Measurements from ENCODE around the gene ID2. TPM values are rescaled to one million over a fixed set of nuclear protein-coding genes. Genes with fewer than 3 reads are reported as not detected.

Gene ID2
- total RNA-seq, 2 experiments from 2014 or later, result 171 to 213 TPM

GRCh38 chr2:8661235-8661634 is 20.6 kb upstream of the ID2 start:
- peaks cover 5% of the 10 kb centered on the region for H3K27me3 Mint-ChIP-seq
- ChIA-PET POLR2A (interaction anchor here (0.5 to 0.7 kb wide), 2 partner anchors 20 to 31 kb away, joined by 3 to 4 read pairs; no protein-coding TSS in a partner anchor), CTCF (no interaction called here)
- peaks cover 38% of the 10 kb centered on the region for H3K4me1 Mint-ChIP-seq
- DNase-seq, result no peak
- H3K36me3 Mint-ChIP-seq (ENCODE audit: low read depth), result no peaks in the 10 kb centered on the region
- H3K9me3 Mint-ChIP-seq (ENCODE audit: low read depth), result no peaks in the 10 kb centered on the region
- no peak for ATAC-seq
- intact Hi-C loops (cut with DNase I, micrococcal nuclease), result no loop called here
- no peak overlapping the region for H3K27ac Mint-ChIP-seq
- no peak overlapping the region for H3K4me3 Mint-ChIP-seq

GRCh38 chr2:8661736-8662135 is 20.1 kb upstream of the ID2 start:
- CTCF ChIA-PET, result no interaction called here
- POLR2A ChIA-PET, result interaction anchor here (0.5 to 0.7 kb wide), 2 partner anchors 19 to 30 kb away, joined by 3 to 4 read pairs; no protein-coding TSS in a partner anchor
- H3K4me1 Mint-ChIP-seq, result peaks cover 36% of the 10 kb centered on the region
- H3K9me3 Mint-ChIP-seq (ENCODE audit: low read depth), result no peaks in the 10 kb centered on the region
- peaks cover 5% of the 10 kb centered on the region for H3K27me3 Mint-ChIP-seq
- no peak overlapping the region for H3K27ac Mint-ChIP-seq
- no peaks in the 10 kb centered on the region for H3K36me3 Mint-ChIP-seq (ENCODE audit: low read depth)
- intact Hi-C loops (cut with DNase I, micrococcal nuclease), result no loop called here
- H3K4me3 Mint-ChIP-seq, result no peak overlapping the region
- DNase-seq (no peak), ATAC-seq (no peak)

DNA sequence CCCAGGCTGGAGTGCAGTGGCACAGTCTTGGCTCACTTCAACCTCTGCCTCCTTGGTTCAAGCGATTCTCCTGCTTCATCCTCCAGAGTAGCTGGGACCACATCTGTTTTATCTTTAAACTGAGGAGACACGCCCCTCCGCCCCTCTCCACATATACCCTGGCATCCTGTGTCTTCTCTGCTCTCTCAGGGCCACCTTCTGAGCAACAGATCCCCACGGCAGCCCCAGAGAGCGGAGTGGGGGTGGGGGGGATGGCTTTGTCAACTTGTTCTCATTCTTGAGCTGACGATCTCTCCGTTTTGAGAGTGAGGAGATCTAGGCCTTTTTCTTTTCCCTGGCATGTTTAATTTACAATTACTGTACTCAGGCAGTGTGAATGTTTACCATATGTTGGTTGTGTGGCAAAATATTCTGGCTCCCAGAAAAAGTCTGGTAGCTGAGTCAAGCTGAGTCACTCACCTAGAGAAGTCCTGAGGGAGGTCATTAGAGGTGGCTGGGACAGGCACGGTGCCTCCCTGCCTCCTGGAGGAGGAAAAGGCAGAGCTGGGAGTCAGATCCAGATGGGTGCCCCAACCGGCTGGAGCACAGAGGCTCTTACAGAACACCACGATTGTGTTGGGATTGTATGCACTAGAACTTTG is 19.5 kb upstream of the ID2 start:
- DNase-seq, result no peak
- ChIA-PET CTCF (no interaction called here), POLR2A (no interaction called here)
- intact Hi-C loops (cut with DNase I, micrococcal nuclease), result no loop called here
- H3K27ac Mint-ChIP-seq, result no peak overlapping the region
- H3K4me1 Mint-ChIP-seq, result peaks cover 30% of the 10 kb centered on the region
- H3K36me3 Mint-ChIP-seq (ENCODE audit: low read depth), result no peaks in the 10 kb centered on the region
- ATAC-seq, result no peak
- no peak overlapping the region for H3K4me3 Mint-ChIP-seq
- peaks cover 5% of the 10 kb centered on the region for H3K27me3 Mint-ChIP-seq
- no peaks in the 10 kb centered on the region for H3K9me3 Mint-ChIP-seq (ENCODE audit: low read depth)

- Mint-ChIP-seq H3K9me3 (ENCODE audit: low read depth) (no peaks in the 10 kb centered on the region), H3K4me1 (peaks cover 25% of the 10 kb centered on the region), H3K36me3 (ENCODE audit: low read depth) (no peaks in the 10 kb centered on the region), H3K4me3 (no peak overlapping the region), H3K27ac (no peak overlapping the region), H3K27me3 (peaks cover 2% of the 10 kb centered on the region)
- intact Hi-C loops (cut with DNase I, micrococcal nuclease), result no loop called here
- ChIA-PET POLR2A (no interaction called here), CTCF (no interaction called here)
- DNase-seq (no peak), ATAC-seq (no peak)
These were observed 17.9 kb upstream of the ID2 start for GRCh38 chr2:8663997-8664396.

DNA sequence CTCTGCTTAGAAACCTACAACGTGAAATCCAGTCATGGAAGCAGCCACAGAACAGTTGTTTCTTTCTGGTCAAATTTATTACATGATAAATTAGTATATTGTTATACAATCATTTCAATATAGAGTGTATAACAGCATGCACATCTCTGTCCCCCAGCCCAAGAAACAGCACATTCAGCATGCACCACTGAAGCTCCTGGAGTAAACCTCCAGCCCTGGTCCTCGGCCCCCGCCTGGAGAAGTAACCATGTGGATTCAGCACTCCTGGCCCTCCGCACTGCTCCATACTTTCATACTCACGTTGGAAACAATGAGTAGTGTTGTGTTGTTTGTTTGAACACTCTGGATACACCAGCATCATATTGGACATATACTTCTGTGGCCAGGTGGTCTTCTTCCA is 15.3 kb upstream of the ID2 start:
- no peak overlapping the region for H3K4me3 Mint-ChIP-seq
- ChIA-PET CTCF (no interaction called here), POLR2A (no interaction called here)

DNA sequence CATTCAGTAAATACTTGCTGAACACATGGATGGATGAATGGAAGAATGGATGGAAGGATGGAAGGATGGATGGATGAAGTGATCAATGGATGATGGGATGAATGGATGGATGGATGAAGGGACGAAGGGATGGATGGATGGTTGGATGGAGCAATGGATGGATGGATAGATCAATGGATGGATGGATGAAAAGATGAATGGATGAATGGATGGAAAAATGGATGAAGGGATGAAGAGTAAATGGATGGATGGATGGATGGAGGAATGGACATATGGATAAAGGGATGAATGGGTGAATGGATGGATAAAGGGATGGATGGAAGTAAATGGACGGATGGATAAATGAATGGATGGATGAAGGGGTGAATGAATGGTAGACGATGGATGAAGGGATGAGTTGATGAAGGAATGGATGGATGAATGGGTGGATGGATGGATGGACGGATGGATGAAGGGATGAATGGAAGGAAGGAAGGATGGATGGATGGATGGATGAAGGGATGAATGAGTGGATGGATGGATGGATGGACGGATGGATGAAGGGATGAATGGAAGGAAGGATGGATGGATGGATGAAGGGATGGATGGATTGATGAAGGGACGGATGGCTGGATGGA is 13.9 kb upstream of the ID2 start:
- Mint-ChIP-seq H3K4me3 (no peak overlapping the region), H3K36me3 (ENCODE audit: low read depth) (no peaks in the 10 kb centered on the region), H3K4me1 (peaks cover 16% of the 10 kb centered on the region), H3K27me3 (peaks cover 2% of the 10 kb centered on the region), H3K27ac (no peak overlapping the region), H3K9me3 (ENCODE audit: low read depth) (peaks cover under 1% of the 10 kb centered on the region)
- ChIA-PET POLR2A (no interaction called here), CTCF (no interaction called here)
- ATAC-seq (no peak), DNase-seq (no peak)
- intact Hi-C loops (cut with DNase I, micrococcal nuclease), result no loop called here

More for the DNA sequence above, 15.3 kb upstream of the ID2 start:
- Mint-ChIP-seq H3K9me3 (ENCODE audit: low read depth) (no peaks in the 10 kb centered on the region), H3K36me3 (ENCODE audit: low read depth) (no peaks in the 10 kb centered on the region), H3K27me3 (peaks cover 2% of the 10 kb centered on the region), H3K27ac (no peak overlapping the region), H3K4me1 (peaks cover 25% of the 10 kb centered on the region)
- intact Hi-C loops (cut with DNase I, micrococcal nuclease), result no loop called here
- no peak for ATAC-seq
- DNase-seq, result no peak

DNA sequence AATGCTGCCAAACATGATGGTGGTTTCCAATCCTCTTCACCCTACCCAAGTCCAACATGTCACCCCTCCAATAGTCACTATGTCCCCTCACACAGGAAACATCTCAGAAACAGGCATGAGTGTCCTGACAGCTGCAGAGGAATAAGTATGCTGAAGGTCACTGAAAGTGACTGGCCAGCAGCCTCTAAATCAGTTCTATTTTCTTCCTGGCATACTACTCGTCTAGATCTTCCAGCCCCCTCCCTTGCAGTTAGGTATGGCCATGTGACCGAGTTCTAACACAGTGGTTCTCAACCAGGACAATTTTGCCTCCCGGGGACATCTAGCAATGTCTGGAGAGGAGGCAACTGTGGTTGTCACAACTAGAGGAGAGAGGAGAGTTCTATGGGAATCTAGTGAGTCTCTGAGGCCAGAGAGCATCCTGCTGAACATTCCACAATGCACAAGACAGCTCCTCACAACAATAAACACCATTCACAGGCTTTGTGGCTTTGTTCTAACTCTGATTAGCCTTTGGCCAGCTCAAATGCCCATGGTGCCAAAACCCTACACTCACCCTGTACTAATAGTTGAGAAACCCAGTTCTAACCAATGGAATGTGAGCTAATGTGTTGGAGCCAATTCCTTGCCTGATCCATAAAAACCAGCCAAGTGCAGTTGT is 12.6 kb upstream of the ID2 start:
- intact Hi-C loops (cut with DNase I, micrococcal nuclease), result no loop called here
- no peak for ATAC-seq
- ChIA-PET CTCF (interaction anchor here (0.6 to 1.3 kb wide), 3 partner anchors 9 to 27 kb away, joined by 3 to 4 read pairs (median 4); no protein-coding TSS in a partner anchor), POLR2A (interaction anchor here (0.6 kb wide), 1 partner anchor 31 kb away, joined by 3 read pairs; no protein-coding TSS in a partner anchor)
- Mint-ChIP-seq H3K9me3 (ENCODE audit: low read depth) (peaks cover 12% of the 10 kb centered on the region), H3K27me3 (peaks cover 8% of the 10 kb centered on the region), H3K4me3 (no peak overlapping the region), H3K4me1 (peaks cover 7% of the 10 kb centered on the region), H3K27ac (no peak overlapping the region), H3K36me3 (ENCODE audit: low read depth) (peaks cover 4% of the 10 kb centered on the region)
- no peak for DNase-seq

GRCh38 chr2:8670580-8670979 is 11.3 kb upstream of the ID2 start:
- CTCF ChIA-PET, result interaction anchor here (1.3 kb wide), 1 partner anchor 11 kb away, joined by 4 read pairs; no protein-coding TSS in a partner anchor
- H3K9me3 Mint-ChIP-seq (ENCODE audit: low read depth), result peaks cover 21% of the 10 kb centered on the region
- DNase-seq (no peak), ATAC-seq (no peak)
- peaks cover 9% of the 10 kb centered on the region for H3K36me3 Mint-ChIP-seq (ENCODE audit: low read depth)
- POLR2A ChIA-PET, result no interaction called here
- no peaks in the 10 kb centered on the region for H3K4me1 Mint-ChIP-seq
- H3K27ac Mint-ChIP-seq, result no peak overlapping the region
- H3K4me3 Mint-ChIP-seq, result no peak overlapping the region
- peaks cover 18% of the 10 kb centered on the region for H3K27me3 Mint-ChIP-seq
- intact Hi-C loops (cut with DNase I, micrococcal nuclease), result no loop called here

DNA sequence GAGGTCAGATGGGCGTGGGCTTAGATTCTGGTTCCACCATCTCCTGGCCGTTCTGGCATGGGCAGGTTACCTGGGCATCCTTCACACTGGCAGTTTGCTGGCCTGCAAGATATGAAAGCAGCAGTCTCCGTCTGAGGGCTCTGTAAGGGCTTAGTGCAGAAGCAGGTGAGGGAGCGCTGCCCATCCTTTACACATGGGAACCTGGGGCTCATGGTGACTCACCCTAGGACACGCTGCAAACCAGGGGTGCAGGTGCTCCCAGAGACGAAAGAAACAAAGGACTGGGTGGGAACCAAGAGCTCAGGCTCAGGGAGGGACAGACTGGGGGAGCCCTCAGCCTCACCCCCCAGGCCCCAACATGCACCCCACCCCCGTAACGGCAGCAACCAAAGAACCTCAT is 10.7 kb upstream of the ID2 start:
- DNase-seq, result no peak
- Mint-ChIP-seq H3K27me3 (peaks cover 24% of the 10 kb centered on the region), H3K27ac (no peak overlapping the region), H3K4me1 (no peaks in the 10 kb centered on the region), H3K9me3 (ENCODE audit: low read depth) (peaks cover 24% of the 10 kb centered on the region), H3K36me3 (ENCODE audit: low read depth) (peaks cover 13% of the 10 kb centered on the region), H3K4me3 (no peak overlapping the region)
- ChIA-PET POLR2A (no interaction called here), CTCF (interaction anchor here (0.6 kb wide), 1 partner anchor 19 kb away, joined by 4 read pairs; no protein-coding TSS in a partner anchor)
- intact Hi-C loops (cut with DNase I, micrococcal nuclease), result no loop called here
- no peak for ATAC-seq

GRCh38 chr2:8671802-8672201 is 10.1 kb upstream of the ID2 start:
- no peak overlapping the region for H3K4me3 Mint-ChIP-seq

DNA sequence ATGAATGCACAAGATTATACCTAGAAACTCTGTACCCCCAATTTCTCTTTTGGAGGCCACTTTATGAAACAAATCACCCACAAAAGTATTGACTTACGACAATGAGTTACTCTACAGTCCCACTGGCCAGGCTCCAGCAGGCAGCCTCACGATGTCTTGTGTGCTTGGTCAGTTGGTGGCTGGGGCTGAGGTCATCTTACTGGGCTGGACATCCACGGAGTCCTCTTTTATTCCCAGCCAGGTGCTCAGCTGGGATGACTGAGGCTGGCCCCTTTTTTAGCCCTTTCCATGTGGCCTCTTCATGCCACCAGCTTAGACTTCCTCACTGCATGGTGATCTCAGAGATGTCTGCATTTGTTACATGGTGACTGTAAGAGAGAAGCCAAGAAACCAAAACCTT is 8.9 kb upstream of the ID2 start:
- Mint-ChIP-seq H3K36me3 (ENCODE audit: low read depth) (peaks cover 13% of the 10 kb centered on the region), H3K4me1 (peaks cover 8% of the 10 kb centered on the region), H3K4me3 (no peak overlapping the region), H3K27me3 (peaks cover 34% of the 10 kb centered on the region), H3K27ac (no peak overlapping the region), H3K9me3 (ENCODE audit: low read depth) (peaks cover 24% of the 10 kb centered on the region)
- ATAC-seq, result no peak
- DNase-seq, result no peak
- intact Hi-C loops (cut with DNase I, micrococcal nuclease), result no loop called here
- ChIA-PET POLR2A (interaction anchor here (0.6 kb wide), 1 partner anchor 9 kb away, joined by 4 read pairs; the partner anchor contains the start of gene ID2), CTCF (interaction anchor here (1.0 kb wide), 1 partner anchor 201 kb away, joined by 3 read pairs; no protein-coding TSS in a partner anchor)

More at GRCh38 chr2:8671802-8672201, 10.1 kb upstream of the ID2 start:
- ChIA-PET POLR2A (no interaction called here), CTCF (interaction anchor here (0.6 kb wide), 1 partner anchor 19 kb away, joined by 4 read pairs; no protein-coding TSS in a partner anchor)
- DNase-seq (no peak), ATAC-seq (peak; percentile 42)
- Mint-ChIP-seq H3K4me1 (no peaks in the 10 kb centered on the region), H3K27me3 (peaks cover 25% of the 10 kb centered on the region), H3K27ac (no peak overlapping the region), H3K36me3 (ENCODE audit: low read depth) (peaks cover 13% of the 10 kb centered on the region), H3K9me3 (ENCODE audit: low read depth) (peaks cover 24% of the 10 kb centered on the region)
- intact Hi-C loops (cut with DNase I, micrococcal nuclease), result no loop called here
